NCI-H1694 treated with DMSO at 0.1 percent for 48 hours (cell line): ENCODE measurements around the gene IZUMO2.
"Not testable (repeated sequence)": the region's sequence is repeated elsewhere in the genome, so short reads cannot be mapped to it uniquely, and the experiment has no call there.

Experiments
- DNase-seq: peaks from one replicate; lab custom pipeline; 2025; lab: John Stamatoyannopoulos, UW

Gene IZUMO2

DNA sequence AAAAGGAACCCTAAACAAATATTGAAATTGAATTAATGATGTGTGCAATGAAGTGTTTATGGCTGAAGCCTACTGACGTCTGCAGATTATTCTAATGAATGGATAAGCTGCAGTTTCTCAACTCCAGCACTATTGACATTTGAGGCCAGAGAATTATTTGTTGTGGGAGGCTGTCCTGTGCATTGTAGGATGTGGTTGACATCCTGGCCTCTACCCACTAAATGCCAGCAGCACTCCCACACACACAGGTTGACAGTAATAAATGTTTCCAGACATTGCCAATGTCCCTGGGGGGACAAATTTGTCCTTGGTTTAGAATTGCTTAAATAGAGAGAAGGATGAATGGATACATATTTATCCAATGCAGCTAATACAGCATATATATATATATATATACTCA is 21.1 kb upstream of the IZUMO2 start:
- no peak for DNase-seq

DNA sequence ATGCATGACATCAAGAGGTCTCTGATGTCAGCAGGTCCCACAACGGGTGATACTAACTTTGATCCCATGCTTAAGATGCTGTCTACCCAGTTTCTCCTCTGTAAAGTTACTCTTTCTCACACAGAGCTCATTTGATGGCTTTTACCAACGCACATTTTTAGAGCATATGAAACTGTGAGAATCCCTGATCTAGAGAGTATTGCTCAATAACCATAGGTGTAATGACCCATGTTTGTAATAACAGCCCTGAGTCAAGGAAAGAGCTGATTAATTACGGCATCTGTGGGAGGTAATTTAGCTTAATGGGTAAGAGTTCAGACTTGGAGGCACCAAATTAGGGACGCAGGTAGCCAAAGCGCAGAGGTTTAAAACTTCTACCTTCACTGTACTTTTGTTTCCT is 18.0 kb upstream of the IZUMO2 start:
- no peak for DNase-seq

DNA sequence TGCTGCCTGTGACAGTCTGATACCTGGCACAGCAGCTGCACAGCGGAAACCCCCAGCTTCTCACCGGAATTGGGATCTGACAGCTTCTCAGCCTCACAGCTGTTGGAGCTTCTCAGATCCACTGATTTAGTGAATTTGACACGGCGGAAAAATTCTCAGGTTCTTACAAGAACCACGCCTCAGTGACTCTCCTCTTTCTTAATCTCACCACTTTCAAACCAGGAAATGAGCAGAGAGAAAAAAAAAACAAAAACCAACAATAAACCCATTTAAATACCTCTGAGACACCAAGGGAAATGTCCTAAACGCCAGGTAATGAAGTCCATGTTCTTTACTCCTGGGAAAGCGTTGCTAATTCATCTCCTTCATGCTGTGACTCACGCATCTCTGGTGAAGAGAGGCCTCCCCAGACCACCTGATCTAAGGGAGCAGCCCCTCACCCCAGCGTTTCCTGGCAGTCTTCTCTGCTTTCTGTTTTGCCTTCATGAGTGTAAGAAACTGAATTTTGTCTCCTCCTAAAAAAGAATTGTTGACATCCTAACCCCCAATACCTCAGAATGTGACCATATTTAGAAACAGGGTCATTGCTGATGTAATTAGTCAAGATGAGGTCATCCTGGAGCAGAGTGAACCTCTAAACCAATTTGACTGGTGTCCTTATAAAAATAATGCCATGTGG is 15.9 kb upstream of the IZUMO2 start:
- DNase-seq: no peak

DNA sequence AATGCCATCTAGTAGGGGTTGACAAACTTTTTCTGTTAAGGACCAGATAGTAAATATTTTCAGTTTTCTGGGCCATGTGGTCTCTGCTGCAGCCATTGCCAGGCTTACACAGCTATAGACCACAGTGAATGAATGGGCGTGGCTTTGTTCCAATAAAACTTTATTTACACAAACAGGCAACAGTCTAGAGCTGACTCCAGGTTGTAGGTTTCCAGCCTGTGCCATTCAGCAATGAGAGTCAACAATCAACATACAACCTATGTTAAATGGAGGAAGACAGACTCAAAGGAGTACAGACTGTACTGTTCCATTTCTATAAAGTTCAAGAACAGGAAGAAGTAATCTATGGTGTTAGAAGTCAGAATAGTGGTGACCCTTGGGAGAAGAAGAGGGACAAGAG is 15.2 kb upstream of the IZUMO2 start:
- no peak for DNase-seq

DNA sequence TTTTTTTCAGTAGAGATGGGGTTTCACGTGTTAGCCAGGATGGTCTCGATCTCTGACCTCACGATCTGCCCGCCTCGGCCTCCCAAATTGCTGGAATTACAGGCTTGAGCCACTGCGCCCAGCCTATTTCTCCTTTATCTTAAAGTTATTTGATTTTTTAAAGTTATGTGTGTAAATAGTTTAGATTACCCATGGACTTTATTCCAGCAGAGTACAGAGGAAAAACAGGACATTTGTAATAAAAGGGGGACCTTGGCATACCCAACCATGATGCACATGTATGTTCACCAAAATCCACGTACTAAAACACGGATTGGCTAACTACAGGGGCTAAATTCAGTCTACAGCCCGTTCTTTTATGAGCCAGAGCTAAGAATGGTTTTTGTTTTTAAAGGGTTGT is 13.7 kb upstream of the IZUMO2 start:
- DNase-seq: no peak

DNA sequence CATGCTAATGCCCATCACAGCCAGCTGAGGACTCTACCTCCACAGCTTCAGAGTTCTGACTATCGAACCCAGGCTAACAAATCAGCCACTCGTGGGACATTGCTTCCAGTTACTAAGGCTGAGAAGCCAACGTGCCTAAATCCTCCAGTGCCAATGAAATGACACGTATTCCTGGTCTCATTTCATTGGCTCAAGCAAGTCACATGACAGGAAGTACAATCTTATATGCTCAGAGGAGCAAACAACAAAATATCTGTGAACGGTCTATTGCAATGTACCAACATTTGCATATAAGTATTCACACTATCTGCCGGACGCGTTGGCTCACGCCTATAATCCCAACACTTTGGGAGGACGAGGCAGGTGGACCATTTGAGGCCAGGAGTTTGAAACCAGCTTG is 12.8 kb upstream of the IZUMO2 start:
- DNase-seq: no peak

DNA sequence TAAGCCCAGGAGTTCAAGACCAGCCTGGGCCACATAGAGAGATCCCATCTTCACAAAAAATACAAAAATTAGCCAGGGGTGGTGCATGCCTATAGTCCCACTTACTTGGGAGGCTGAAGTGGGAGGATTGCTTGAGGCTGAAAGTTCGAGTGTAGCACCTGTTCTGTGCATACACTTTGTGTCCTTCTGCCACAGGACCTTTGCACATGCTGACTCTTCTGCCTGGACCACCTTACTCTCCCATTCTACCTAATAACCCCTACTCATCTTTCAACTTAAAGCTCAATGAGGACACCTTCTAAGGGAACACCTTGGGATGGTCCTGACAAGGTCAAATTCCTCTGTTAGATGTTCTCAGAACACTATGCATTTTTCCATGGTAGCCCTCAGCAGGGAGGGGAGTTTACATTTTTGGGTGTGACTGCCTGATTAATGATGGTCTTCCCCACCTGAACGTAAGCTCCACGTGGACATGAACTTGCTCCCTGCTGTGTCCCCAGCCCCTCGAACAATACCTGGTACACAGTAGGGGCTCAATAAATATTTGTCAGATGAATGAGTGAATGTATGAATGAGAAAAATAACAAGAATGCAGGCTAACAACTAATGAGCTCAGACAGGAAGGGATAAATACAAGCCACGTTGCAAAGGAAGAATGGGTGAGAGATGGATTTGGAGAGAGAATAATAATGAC is 11.2 kb upstream of the IZUMO2 start:
- no peak for DNase-seq

DNA sequence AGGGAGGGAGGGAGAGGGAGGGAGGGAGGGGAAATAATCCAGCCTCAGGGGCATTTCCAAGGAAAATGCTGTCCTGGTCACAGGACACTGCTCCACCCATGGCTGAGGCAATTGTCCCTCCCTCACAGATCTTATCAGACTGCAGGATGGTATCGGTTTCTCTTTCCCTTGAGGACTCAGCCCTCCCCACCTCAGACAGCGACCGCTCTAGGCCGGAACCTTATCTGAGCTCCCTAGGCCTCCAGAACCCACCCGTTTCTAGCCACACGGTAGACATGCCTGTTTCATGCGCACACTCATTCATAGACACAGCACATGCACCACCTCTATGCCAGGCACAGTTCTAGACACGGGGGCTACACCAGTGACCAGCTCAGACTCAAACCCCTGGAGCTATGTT is 10.0 kb upstream of the IZUMO2 start:
- no peak for DNase-seq

DNA sequence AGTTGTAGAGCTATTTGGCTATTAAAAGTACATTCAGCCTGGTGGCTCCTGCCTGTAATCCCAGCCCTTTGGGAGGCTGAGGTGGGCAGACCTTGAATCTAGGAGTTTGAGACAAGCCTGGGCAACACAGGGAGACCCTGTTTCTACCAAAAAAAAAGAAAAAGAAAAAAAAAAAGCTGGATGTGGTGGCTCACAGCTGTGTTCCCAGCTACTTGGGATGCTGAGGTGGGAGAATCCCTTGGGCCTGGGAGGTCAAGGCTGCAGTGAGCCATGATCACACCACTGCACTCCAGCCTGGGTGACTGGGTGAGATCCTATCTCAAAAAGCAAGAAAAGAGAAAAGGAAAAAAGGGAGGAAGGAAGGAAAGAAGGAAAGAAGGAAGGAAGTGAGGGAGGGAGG is 9.6 kb upstream of the IZUMO2 start:
- DNase-seq: no peak

DNA sequence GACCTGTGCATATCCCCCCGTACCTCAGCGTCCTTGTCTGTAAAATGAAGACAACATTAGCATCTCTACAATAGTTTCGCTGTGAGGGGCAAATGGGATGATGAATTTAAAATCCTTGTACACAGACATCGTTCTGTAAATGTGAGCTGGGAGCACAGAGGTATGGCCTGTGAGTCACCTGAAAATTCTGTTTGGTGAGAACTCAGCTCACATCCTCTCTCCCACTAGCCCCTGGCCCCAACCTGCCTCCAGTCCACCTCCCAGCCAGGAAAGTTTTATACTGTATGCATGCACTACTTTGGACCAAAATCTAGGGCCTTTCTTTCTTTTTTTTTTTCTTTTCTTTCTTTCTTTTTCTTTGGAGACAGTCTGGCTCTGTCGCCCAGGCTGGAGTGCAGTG is 8.7 kb upstream of the IZUMO2 start:
- no peak for DNase-seq

DNA sequence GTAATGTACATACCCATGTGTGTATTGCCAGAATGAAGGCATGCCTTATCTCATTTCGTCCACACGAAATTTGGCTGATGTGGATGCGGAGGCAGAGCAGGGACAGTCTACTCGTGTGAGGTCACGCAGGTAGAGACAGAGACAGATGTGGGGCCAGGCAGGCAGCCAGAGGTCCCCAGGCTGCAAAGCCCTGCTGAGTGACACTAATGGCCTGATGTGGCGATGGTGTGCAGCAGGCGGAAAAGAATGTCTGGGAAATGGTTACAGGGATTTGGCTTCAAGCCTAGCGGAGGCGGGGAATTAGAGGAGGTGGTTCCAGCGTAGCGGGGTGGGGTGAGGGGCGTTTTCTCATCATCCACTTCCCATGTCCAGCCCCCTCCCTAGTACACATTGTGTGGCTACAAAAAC is 4.2 kb upstream of the IZUMO2 start:
- DNase-seq: no peak

DNA sequence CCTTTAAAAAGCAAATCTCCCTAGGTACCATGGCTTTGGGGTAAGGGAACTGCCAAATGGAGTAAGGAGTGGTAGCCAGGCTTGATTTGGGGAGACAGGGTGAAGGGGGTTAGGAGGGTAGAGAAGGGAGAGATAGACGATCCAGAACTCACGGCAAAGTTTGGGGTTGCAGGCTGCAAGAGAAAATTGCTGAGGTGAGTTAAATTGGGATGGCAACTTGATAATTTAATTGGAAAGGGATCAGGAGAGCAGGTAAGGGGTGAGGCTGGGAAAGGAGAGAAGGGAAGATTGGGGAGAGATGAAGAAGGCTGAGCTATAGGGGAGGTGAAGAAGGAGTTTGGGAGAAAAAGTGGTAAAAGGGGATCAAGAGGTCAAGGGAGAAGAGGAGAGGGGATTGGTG is 4.0 kb downstream of the IZUMO2 start:
- no peak for DNase-seq

DNA sequence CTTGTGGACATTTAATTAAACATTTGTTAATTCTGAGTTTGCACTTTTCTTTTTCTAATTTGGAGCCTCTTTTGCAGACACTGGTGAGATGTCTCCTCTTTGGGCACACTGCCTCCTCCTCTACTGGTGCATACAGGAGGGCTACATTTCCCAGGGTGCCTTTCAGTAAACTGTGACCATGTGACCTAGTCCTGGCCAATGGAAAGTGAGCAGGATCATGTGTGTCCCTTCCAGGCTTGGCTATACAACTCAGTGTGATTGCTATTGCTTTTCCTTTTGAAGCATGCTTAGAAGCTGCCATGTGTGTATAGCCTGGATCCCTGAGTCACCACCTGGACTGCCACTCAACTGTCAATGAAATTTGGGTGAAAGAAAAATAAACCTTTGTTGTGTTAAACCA is 4.5 kb downstream of the IZUMO2 start:
- DNase-seq: no peak

DNA sequence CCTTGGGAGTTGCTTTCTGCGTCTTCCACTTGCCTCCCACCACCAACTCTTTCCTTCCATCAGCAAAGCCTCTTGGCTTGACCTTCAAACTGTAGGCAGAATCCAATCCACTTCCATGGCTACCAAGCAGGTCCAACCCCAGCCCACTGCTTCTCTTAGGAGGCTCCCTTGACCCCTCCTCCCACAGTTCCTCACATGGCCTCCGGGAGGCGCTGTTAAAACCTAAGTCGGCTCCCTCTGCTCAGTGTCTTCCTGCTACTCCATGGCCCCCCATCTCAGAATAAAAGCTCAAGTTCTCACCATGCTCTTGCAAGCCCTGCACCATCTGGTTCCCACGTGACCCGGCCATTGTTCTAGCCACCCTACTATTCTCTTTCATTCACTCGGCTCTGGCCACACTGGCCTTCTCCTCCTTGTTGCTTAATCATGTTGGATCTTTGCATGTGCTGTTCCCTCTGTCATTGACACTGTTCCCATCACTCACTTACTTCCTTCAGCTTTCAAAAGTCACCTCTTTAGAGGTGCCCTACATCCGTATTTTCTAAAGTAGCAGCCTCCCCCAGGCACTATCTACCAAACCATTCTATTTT is 7.5 kb downstream of the IZUMO2 start:
- DNase-seq: no peak

DNA sequence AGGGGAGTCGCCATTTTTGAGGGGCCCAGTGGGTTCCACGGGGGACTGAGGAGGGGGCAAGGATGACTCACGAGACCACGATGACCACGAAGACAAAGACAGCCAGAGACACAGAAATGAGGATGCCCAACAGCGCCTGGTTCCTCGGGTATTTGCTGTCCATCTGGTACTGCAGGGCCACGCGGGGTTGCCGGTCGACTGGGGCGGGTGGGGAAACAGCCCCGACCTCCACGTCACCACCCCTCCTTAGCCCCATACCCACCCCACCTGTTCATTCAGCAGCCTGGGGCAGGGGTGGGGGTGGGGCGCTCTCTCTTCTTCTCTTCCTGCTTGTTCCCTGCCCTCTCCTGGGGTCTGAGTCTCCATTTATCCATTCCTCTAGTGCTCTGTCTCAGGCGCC is 8.6 kb downstream of the IZUMO2 start:
- no peak for DNase-seq

DNA sequence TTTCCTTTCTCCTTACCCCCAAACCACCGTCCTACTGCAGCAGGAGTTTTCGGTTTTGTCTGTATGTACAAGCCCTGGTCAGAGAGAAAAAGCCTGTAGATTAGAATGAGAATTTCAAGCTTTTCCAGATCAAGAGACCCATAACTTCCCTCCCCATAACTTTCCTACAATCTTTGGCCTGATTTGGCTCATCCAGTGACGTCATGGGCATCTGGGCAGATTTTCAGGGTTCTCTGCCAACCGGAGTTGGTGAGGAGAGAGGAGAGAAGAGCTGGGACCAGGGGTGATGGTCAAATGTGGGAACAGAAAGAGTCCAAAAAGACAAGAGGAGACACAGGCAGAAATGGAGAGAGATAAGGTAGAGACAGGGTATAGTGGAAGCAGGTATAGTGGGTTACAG is 10.5 kb downstream of the IZUMO2 start:
- DNase-seq: no peak

DNA sequence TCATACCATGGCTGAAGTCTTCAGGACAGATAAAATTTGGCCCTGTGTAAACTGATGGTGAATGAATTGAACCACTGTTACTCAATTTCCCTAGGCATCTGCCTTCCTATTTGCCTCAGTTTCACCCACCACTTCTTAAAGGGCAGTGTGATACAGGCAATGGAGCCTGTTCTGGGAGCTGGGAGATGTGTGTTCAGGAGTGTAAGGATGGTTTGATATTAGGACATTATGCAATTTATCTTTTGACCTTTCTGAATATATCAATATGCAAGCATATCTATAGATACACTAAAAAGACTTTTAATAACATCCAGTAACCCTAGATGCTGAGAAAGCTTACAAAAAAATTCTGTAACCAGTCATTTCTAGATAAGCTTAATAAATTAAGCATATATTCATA is 14.6 kb downstream of the IZUMO2 start:
- DNase-seq: no peak

DNA sequence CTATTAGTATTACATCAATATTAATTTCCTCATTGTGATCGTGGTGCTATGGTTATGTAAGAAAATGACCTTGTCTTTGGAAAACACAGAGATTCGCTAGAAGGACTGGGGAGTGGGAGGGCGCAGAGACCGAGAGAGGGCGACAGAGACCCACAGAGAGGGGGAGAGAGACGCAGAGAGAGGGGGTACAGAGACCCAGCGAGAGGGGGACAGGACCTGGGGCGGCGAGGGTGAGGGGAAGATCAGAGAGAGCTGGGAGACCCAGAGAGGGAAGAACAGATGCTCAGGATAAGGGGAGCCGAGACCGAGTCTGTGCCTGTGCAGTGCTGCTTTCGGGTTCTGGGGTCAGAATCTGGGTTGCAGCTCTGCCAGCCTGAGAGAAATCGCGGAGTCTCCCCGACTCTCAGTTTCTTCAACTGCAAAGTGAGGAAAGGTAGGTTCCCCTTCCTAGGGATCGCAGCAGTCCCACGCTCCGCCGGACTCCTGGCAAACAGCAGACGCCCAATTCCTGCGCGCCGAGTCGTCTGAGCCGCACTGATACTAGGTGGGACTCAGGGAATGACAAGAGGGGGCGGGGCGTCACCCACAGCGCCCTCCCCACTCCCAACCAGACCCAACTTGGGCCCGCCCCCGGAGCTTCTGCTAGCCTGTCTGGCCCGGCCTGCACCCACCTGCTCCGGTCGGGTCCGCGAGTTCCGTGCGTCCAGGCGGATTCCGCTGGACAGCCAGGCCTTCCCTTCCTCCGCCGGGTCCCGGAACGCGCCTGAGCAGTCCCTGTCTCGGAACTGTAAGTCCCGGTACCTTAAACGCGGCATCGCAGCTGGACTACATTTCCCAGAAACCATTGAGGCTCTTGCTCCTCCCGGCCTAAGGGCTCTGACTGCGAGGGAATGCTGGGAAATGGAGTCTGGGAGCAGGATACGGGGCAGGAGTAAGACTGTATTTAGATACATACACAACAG is 15.3 kb downstream of the IZUMO2 start:
- DNase-seq: peak; percentile 68

DNA sequence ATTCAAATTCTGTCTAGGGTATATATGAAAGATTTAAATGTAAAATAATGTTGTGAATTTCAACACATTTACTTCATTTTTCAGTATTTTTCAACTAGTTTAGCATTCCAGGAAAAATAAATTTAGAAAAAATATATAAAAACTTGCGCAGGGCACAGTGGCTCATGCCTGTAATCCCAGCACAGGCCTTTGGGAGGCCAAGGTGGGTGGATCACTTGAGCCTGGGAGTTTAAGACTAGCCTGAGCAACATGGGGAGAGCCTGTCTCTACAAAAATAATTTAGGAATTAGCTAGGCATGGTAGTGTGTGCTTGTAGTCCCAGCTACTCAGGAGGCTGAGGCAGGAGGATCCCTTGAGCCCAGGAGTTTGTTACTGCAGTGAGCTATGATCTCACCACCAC is 21.2 kb downstream of the IZUMO2 start:
- not testable (repeated sequence) for DNase-seq

DNA sequence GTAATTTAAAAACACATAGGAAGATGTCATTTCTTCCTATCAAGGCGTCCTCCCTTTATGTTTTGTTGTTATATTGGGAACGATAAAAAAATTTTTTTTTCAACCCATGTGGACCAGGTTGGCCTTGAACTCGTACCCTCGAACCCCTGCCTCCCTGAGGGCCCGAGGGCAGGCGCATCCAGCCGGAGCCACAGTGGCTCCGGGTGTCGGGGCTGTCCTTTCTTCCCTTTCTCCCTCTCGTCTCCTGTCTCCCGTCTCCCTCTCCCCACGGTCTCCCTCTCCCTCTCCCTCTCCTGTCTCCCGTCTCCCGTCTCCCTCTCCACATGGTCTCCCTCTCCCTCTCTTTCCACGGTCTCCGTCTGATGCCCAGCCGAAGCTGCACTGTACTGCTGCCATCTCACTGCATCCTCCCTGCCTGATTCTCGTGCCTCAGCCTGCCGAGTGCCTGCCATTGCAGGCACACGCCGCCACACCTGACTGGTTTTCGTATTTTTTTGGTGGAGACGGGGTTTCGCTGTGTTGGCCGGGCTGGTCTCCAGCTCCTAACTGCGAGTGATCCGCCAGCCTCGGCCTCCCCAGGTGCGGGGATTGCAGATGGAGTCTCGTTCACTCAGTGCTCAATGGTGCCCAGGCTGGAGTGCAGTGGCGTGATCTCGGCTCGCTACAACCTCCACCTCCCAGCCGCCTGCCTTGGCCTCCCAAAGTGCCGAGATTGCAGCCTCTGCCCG is 22.8 kb downstream of the IZUMO2 start:
- not testable (repeated sequence) for DNase-seq

DNA sequence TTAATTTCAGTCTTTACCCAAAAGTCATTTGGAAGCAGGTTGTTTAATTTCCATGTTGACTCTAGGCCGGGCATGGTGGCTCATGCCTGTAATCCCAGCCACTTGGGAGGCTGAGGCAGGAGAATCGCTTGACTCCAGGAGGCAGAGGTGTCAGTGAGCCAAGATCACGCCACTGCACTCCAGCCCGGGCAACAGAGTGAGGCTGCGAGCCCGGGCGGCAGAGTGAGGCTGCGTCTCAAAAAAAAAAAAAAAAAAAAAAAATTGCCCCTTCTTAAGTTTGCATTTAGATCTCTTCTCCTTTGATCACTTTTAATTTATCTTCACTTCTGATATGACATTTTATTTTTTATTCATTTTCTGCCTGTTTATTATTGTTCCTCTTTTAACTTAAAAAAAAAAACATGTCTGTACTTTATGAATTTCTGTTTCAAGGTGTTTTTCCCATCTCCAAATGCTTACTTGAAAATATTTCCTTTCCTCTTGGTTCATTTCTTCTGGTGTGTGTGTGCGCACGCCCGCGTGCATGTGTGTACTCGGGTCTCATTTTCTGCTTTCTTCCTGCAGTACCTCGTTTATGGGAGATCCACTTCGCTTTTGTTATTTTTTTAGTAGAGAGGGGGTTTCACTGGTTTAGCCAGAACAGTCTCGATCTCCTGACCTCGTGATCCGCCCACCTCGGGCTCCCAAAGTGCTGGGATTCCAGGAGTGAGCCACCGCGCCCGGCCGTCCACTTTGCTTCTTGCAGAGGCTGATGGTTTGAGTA is 26.3 kb downstream of the IZUMO2 start:
- not testable (repeated sequence) for DNase-seq
